ENCODE measurements around the gene NOXRED1. TPM values are rescaled to one million over a fixed set of nuclear protein-coding genes. Genes with fewer than 3 reads are reported as not detected.

The NOXRED1 gene
- total RNA-seq, 1 donor from 2014 or later = not detected

DNA sequence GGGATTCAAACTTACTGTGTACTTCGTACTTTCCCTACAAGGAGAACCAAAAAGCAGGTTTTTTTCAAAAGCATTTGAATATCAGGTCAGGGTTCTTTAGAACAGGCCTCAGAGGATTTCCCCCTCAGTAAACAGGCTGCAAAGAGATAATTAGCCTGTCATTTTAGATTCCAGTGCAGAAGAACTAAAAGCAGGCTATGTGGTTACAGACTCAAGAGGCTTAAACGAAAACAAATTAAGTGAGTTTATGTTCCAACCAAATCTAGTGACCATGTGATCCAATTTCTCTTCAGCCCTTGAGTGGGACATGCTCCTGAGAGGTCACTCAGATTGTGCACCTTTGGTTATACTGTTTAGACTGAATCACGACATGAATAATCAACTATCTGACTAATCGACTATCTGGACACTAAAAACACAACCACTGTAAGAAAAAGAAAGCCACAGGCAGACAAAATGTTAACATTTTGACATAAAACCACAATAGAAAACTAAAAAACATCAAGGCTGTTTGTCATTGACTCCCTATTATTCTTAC lies 51.0 kb downstream of the NOXRED1 start:
- intact Hi-C loops (cut with DNase I) = no loop called here
- no peaks in the 10 kb centered on the region for H3K9me3 ChIP-seq
- H3K36me3 ChIP-seq = no peaks in the 10 kb centered on the region
- peaks cover 3 to 9% of the 10 kb centered on the region in 2 donors for H3K4me1 ChIP-seq
- no peak overlapping the region for H3K27ac ChIP-seq
- DNase-seq (ENCODE audit: low spot score in 2 of 2) = no peak
- H3K27me3 ChIP-seq = no peaks in the 10 kb centered on the region
- H3K4me3 ChIP-seq = no peak overlapping the region
- TF ChIP-seq, protein P1, sequence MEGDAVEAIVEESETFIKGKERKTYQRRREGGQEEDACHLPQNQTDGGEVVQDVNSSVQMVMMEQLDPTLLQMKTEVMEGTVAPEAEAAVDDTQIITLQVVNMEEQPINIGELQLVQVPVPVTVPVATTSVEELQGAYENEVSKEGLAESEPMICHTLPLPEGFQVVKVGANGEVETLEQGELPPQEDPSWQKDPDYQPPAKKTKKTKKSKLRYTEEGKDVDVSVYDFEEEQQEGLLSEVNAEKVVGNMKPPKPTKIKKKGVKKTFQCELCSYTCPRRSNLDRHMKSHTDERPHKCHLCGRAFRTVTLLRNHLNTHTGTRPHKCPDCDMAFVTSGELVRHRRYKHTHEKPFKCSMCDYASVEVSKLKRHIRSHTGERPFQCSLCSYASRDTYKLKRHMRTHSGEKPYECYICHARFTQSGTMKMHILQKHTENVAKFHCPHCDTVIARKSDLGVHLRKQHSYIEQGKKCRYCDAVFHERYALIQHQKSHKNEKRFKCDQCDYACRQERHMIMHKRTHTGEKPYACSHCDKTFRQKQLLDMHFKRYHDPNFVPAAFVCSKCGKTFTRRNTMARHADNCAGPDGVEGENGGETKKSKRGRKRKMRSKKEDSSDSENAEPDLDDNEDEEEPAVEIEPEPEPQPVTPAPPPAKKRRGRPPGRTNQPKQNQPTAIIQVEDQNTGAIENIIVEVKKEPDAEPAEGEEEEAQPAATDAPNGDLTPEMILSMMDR (IDR thresholded peaks at IDR 0.05) = no peak

- Histone ChIP-seq H3K27ac (no peak overlapping the region), H3K4me1 (no peaks in the 10 kb centered on the region), H3K9me3 (no peaks in the 10 kb centered on the region), H3K27me3 (no peaks in the 10 kb centered on the region), H3K36me3 (no peaks in the 10 kb centered on the region), H3K4me3 (no peak overlapping the region)
- intact Hi-C loops (cut with DNase I) = no loop called here
- TF ChIP-seq, protein P1 (IDR thresholded peaks at IDR 0.05) = no peak
- DNase-seq (ENCODE audit: low spot score in 2 of 2) = no peak
These were observed 54.0 kb downstream of the NOXRED1 start for GRCh38 chr14:77369285-77369684.

DNA sequence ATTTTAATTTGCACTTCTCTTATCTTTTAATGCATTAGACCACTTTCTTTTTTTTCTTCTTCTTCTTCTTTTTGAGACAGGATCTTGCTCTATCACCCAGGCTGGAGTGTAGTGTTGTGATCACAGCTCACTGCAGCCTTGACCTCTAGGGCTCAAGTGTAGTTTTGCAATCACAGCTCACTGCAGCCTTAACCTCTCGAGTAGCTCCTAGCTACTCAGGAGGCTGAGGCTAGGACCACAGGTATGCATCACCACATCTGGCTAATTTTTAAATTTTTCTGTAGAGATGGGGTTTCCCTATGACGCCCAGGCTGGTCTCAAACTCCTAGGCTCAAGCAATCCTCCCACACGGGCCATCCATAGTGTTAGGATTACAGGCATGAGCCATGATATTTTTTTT lies 59.2 kb downstream of the NOXRED1 start:
- intact Hi-C loops (cut with DNase I) = no loop called here
- Histone ChIP-seq H3K9me3 (no peaks in the 10 kb centered on the region), H3K4me3 (no peak overlapping the region), H3K27ac (no peak overlapping the region), H3K4me1 (no peaks in the 10 kb centered on the region), H3K27me3 (no peaks in the 10 kb centered on the region), H3K36me3 (no peaks in the 10 kb centered on the region)
- TF ChIP-seq, protein P1 (IDR thresholded peaks at IDR 0.05) = no peak
- DNase-seq (ENCODE audit: low spot score in 2 of 2) = no peak

DNA sequence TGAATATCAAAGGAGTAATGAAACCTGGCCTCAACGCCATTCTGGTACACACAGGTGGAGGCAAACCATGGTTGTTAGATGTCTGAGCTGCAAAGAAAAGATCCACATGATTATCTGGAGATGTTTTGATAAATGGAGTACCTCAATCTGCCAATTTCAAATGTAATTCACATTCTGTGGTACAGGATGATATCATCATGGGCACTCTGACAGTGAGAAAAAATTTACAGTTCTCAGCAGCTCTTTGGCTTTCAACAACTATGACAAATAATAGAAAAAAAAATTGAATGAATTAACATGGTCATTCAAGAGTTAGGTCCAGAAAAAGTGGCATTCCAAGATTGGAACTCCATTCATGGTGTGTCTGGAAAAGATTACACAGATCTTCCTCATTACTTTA lies 63.7 kb downstream of the NOXRED1 start:
- Histone ChIP-seq H3K4me1 (no peaks in the 10 kb centered on the region), H3K4me3 (no peak overlapping the region), H3K9me3 (no peaks in the 10 kb centered on the region), H3K27ac (no peak overlapping the region), H3K36me3 (no peaks in the 10 kb centered on the region), H3K27me3 (no peaks in the 10 kb centered on the region)
- intact Hi-C loops (cut with DNase I) = no loop called here
- DNase-seq (ENCODE audit: low spot score in 2 of 2) = no peak
- TF ChIP-seq, protein P1 (IDR thresholded peaks at IDR 0.05) = no peak

GRCh38 chr14:77356899-77357298 lies 66.4 kb downstream of the NOXRED1 start:
- H3K36me3 ChIP-seq = no peaks in the 10 kb centered on the region
- no peak overlapping the region for H3K4me3 ChIP-seq
- no peaks in the 10 kb centered on the region for H3K27me3 ChIP-seq
- H3K9me3 ChIP-seq = no peaks in the 10 kb centered on the region
- no peak for DNase-seq (ENCODE audit: low spot score in 2 of 2)
- TF ChIP-seq, protein P1 (IDR thresholded peaks at IDR 0.05) = no peak
- no peak overlapping the region for H3K27ac ChIP-seq
- H3K4me1 ChIP-seq = no peaks in the 10 kb centered on the region
- intact Hi-C loops (cut with DNase I) = no loop called here

- Histone ChIP-seq H3K27me3 (no peaks in the 10 kb centered on the region), H3K27ac (no peak overlapping the region), H3K4me3 (no peak overlapping the region), H3K36me3 (peaks cover 0 to 1% of the 10 kb centered on the region in 2 donors), H3K9me3 (no peaks in the 10 kb centered on the region), H3K4me1 (no peaks in the 10 kb centered on the region)
- TF ChIP-seq, protein P1 (IDR thresholded peaks at IDR 0.05) = no peak
- intact Hi-C loops (cut with DNase I) = no loop called here
- DNase-seq (ENCODE audit: low spot score in 2 of 2) = no peak
These were observed 67.5 kb downstream of the NOXRED1 start for GRCh38 chr14:77355811-77356210.

All from ascending aorta (tissue), 2 donors.